NCI-H2107 treated with DMSO at 0.1 percent for 48 hours (cell line): ENCODE results near the gene PTPN14.
A peak's percentile ranks its signal among the peaks of the same experiment; 100 is the strongest.
"Not testable (repeated sequence)": the region's sequence is repeated elsewhere in the genome, so short reads cannot be mapped to it uniquely, and the experiment has no call there.

Experiments used
- DNase-seq: peaks from one replicate; lab custom pipeline; 2025; ENCODE audit not compliant: unreplicated experiment; lab: John Stamatoyannopoulos, UW

Gene PTPN14

DNA sequence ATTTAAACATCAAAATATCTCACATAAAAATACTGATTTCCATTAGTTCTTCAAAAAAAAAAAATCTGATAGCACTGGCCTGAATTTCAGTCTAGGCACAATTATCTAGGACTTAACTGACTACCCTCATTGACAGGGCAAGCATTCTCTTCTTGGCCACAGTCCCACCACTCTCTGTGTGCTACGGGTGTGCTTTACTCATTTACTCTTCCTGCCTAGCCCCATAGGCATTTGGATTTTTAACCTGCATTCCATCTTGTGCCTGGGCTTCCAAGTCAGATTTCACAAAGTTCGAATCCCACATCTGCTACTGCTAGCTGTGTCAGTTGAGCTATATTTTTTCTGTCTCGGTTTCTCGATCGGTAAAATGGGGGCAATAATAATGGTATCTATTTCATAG lies 38.0 kb downstream of the PTPN14 start:
- DNase-seq, result no peak

DNA sequence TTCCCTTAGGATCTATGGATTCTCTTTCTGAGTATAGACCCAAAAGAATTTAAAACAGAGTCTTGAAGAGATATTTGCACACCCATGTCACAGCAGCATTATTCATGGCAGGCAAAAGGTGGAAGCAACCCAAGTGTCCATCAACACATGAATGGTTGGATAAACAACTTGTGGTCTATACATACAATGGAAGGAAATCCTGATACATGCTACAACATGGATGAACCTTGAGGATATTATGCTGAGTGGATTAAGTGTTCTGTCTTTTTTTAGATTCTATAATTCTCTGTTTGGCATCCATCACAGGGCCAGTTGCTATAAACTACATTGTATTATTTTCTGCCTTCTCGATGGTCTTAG lies 39.8 kb downstream of the PTPN14 start:
- DNase-seq, result no peak

- no peak for DNase-seq
Measured at GRCh38 chr1:214510914-214511638, 40.3 kb downstream of the PTPN14 start.

DNA sequence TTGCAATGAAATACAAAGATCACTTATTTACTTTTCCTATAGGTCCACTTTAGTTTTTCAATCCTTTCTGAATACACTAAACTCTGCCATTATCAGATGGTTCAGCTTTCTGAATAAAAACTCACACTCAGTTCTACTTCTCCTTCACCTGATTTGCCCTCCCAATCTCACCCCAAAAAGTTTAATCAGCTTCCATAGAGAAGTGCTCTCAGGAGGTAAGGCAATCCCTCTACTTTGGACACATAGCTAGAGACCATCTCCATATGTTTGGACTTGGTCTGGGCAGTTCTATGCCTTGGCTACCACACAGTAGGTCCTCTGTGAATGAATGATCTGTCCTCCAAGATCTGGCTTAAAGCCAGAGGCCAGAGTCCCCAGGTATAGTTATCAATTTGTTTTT lies 40.9 kb downstream of the PTPN14 start:
- no peak for DNase-seq

DNA sequence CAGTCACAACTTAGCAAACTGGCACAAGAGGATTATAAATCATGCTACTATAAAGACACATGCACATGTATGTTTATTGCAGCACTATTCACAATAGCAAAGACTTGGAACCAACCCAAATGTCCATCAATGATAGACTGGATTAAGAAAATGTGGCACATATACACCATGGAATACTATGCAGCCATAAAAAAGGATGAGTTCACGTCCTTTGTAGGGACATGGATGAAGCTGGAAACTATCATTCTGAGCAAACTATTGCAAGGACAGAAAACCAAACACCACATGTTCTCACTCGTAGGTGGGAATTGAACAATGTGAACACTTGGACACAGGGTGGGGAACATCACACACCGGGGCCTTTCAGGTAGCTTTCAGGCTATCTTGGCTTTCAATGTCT lies 41.8 kb downstream of the PTPN14 start:
- not testable (repeated sequence) for DNase-seq

DNA sequence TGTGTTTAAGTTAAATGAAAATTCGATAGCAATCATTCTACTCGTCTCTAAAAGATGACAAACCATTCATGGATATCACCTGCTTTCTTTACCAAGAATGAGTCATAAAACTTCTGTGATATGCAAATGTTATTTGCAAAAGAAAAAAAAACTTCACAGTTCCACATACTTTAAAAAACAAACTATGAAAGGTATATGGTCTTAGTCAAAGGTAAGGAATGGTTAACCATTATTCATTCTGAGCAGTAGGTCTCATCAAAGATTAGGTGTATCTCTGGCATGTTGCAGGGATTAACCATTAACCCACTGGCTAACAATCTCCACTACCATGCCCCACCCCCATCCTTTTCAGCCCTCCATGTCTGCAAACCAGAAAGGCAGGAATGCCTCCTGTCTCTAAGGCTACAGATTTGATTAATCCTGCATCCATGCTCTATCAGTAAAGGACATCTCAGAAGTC lies 44.4 kb downstream of the PTPN14 start:
- no peak for DNase-seq

DNA sequence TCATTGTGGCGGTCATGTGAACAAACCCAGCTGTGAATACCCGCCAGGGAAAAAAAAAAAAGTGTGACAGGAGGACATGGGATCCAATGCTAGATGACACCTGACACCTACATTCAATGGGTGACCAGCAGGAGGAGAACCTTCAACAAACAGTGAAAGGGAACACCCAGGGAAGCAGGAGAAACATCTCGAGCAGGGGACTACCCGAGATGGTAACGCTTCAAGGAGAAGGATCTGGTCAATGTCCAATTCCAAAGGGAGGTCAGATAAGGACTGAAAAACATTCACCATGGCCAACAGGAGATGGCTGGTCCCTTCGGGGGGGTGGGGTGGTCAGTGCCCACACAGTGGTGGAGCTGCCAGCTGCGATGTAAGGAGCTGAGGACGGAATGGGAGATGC lies 46.3 kb downstream of the PTPN14 start:
- peak; percentile 88 for DNase-seq

- no peak for DNase-seq
Measured at GRCh38 chr1:214504330-214504729, 47.1 kb downstream of the PTPN14 start.

DNA sequence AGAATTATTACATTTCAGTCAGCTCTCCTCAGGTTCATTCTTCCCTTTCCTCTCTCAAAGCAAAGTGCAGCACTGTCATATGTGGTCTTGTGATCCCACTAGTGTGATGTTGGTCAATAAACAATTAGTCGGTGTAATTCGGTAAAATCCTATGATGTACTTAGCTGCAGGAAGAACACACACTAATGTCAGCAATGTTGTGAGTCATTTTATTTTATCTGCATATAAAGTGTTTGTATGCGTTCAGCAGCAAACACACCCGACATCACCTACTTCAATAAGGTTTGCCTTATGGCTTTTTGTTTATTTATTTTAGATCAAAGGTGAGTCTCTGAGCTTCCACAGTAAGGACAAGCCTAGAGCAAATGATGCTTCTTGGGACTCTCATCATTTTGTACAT lies 47.8 kb downstream of the PTPN14 start:
- DNase-seq, result no peak

DNA sequence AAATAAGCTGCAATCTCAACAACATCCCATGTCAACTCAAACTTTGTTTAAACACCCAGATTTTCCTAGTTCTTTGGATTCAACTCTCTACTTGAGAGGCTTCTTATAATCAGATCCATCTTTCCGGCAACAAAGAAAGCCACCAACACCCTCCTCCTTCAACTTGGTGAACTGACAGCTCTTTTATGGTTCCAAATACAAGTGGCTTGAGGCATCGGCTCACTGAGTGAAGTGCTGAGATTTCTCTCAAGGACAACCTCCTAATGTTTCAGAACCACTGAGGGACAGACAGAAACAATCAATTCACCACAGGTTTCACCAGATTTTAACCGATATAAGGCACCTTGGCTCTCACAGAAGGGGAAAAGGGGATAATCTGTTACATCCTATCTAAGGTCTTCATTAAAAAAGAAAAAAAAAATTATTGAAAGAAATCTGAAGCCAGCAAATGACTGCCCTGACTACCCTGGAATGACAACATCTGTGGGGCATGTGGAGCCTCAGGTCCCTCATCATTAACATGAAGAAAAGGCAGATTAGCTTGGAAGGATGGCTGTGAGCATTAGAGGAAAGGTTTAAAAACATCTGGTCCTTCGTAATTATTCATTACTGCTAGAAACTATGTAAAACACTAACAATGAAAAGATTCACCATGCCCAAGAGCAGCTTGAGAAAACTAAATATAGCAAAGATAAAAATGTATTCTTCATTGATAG lies 50.9 kb downstream of the PTPN14 start:
- DNase-seq, result no peak

GRCh38 chr1:214499732-214500131 lies 51.7 kb downstream of the PTPN14 start:
- no peak for DNase-seq

- DNase-seq, result no peak
Measured at GRCh38 chr1:214498021-214498420, 53.4 kb downstream of the PTPN14 start.

DNA sequence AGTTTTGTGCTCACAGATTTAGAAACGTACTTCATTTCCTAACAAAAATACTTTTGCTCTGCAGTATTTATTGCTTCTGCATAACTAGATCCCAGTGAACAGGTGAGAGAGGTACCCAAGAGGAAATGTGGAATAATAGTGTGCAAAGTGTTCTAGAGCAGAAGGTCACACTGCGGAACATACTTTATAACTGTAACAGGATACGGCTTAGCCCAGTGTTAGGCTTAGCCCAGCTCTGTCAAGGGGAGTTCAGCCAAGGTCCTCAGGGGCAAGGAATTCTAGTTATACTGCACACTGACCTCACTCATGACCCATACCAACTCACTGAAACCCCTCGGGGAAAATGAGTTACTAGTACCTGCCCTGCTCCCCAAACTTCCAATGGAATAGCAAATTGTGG lies 55.3 kb downstream of the PTPN14 start:
- no peak for DNase-seq

DNA sequence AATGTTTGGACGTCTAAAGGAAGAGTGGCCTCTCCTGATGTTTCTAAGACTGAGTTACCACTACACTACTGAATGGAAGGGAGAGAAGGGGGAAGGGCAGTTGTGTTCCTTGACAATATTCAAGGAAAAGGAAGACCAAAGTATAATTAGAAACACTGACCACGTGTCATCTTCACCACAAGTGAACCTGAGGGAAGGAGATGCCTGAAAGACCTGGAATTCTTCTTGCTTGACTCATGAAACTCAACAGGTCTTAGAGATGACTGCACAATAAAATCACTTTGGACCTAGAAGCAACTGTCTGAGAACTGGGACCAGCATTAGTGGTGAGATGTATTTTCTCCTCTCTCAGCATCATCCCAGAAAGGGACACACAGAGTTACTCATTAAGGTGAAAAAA lies 56.7 kb downstream of the PTPN14 start:
- DNase-seq, result no peak

DNA sequence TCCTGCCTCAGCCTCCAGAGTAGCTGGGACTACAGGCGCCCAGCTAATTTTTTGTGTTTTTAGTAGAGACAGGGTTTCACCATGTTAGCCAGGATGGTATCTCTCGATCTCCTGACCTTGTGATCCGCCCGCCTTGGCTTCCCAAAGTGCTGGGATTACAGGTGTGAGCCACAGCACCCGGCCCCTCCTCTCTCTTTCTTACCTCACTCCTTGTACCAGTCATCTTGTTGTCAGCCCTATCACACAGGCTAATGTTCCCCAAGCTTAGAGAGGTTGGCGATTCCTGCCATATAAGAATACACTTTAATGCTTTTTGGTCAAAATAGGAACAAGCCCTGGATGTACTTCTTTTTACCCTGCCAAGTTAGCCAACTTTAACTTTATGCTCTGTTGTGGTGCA lies 57.2 kb downstream of the PTPN14 start:
- not testable (repeated sequence) for DNase-seq

DNA sequence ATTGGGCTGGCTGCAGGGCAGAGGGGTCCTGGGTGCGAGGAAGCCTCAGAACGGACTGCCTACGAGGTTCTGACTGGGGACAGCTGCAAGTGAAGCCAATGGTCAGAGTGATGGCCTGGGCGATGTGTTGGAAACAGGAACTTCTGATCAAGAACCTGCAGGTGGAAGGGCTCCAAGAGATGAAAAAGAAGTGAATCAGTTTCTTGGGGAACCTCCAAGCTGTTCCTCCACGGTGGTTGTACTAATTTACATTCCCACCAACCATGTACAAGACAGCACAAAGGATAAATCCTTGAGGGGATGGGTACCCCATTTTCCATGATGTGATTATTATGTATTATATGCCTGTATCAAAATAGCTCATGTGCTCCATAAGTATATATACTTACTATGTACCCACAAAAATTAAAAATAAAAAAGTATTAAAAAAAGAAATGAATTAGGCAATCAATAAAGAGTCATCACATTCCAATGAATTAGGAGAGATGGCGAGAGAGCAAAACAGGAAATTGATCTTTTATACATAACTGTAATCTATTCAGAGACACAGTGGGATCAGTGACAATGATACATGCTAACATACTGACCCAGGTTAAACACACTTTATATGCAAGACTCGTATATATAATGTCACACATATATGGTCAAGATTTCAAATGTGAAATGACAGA lies 58.1 kb downstream of the PTPN14 start:
- DNase-seq, result no peak

- no peak for DNase-seq
Measured at GRCh38 chr1:214492401-214493075, 58.9 kb downstream of the PTPN14 start.

DNA sequence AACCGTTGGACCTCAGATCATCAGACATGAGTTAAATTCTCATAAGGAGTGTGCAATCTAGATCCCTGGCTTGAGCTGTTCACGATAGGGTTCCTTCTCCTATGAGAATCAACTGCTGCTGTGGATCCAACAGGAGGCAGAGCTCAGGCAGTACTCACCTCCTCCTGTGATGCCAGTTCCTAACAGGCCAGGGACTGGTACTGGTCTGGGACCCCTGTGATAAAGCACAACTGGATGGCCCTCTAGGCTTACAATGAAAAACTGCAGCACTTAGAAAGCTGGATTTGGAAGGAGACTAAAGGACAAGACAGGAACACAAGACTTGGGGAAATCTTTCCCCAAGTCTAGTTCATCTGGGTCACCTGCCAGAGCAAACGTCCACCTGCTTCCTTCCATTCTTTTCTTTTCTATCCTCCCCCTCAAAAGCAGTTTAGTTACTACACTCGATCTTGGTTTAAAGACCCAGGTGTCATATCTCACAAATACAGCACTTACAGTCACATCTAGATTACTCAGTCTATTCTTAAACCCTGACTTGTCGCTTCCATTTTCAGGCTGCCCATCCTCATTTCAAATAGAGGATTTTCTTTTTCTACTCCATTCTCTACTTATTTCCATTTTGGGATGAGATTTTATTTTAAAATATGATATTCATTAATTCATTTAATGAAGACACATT lies 59.8 kb downstream of the PTPN14 start:
- no peak for DNase-seq

DNA sequence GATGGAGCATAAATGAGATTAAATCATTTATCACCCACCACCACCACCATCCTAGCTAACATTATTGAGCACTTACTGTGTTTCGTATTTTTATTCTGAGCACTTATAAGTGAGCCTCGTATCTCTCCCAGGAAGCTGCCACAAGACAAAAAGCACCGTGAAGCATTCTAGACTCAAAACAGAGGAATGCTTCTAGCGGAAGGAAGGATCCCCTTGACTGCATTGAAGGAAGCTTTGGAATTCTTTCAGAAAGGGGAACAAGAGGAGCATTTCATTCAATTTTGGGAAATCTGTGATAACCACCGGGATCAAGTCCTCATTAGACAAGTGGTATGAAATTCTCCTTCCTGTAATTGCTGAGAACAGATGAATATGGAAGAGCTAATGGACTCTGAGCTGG lies 66.3 kb downstream of the PTPN14 start:
- DNase-seq, result no peak

DNA sequence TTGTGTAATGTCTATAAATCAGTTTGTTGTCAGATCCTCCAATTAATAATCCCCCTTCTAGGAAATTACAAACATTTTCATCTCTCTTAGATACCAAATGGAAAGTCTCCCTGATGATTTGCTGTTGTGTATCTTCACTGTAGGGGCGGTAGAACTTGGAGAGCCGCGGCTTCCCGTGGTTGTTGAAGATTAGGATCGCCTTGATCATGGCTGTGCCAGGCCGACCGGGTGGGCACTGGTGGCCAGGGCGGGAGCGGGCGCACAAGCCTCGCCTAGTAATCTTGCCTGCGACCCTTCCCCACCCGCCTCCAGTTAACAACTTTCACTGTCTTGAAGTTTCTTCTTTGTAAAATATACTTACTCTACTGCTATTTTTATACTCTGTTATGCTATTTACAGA lies 68.2 kb downstream of the PTPN14 start:
- not testable (repeated sequence) for DNase-seq
